GM19023 (cell line): ENCODE data around the gene SUN5.
"Not testable (repeated sequence)": the region's sequence is repeated elsewhere in the genome, so short reads cannot be mapped to it uniquely, and the experiment has no call there.

Experiments
- ATAC-seq: cut with Tn5 transposase; IDR thresholded peaks from one replicate; pipeline ENCODE4 v1.9.1; 2021; ENCODE audit warnings: mild to moderate bottlenecking, moderate library complexity; ENCODE audit not compliant: unreplicated experiment

SUN5 gene

GRCh38 chr20:32965581-32966373, 38.5 kb downstream of the SUN5 start:
- ATAC-seq: no peak

DNA sequence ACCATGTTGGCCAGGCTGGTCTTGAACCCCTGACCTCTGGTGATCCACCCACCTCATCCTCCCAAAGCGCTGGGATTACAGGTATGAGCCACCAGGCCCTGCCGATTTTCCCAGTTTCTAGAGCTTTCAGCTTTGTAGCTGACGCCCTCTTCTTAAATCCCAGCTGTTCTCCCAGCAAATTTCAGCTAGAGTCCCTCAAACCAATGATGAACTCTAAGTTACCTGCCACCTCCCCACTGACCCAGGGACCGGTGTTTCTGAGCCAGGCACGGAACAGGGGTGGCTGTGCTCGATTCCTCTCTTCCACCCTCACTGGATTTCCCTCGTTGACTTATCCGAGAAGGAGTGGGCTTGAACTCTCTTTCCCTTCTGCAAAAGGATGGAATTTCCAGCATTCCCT, 39.1 kb downstream of the SUN5 start:
- ATAC-seq: no peak

DNA sequence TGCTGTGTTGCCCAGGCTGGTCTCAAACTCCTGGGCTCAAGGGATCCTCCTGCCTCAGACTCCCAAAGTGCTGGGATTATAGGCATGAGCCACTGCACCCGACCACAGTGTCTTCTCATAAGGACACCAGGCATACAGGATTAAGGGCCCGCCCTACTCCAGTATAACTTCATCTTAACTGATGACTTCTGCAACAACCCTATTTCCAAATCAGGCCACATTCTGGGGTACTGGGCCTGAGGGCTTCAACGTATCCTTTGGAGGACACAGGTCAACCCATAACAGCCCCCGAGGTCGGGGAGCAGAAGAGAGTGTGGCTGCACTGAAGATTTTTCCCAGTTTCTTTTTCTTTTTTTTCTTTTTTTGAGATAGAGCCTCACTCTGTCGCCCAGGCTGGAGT, 39.7 kb downstream of the SUN5 start:
- no peak for ATAC-seq

GRCh38 chr20:32963176-32963575, 41.1 kb downstream of the SUN5 start:
- ATAC-seq: no peak

DNA sequence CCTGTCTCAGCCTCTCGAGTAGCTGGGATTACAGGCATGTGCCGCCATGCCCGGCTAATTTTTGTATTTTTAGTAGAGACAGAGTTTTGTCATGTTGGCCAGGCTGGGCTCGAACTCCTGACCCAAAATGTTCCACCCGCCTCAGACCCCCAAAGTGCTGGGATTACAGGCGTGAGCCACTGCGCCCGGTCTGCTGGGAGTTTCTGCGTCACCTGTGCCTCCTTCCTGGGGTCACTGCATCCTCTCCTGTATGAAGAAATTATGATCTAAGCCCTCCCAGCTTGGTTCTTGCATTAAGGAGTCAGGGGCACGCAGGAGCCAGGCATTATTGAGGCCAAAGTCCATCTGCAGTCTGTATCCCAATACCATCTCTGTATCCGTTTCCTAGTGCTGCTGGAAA, 41.6 kb downstream of the SUN5 start:
- ATAC-seq: not testable (repeated sequence)

DNA sequence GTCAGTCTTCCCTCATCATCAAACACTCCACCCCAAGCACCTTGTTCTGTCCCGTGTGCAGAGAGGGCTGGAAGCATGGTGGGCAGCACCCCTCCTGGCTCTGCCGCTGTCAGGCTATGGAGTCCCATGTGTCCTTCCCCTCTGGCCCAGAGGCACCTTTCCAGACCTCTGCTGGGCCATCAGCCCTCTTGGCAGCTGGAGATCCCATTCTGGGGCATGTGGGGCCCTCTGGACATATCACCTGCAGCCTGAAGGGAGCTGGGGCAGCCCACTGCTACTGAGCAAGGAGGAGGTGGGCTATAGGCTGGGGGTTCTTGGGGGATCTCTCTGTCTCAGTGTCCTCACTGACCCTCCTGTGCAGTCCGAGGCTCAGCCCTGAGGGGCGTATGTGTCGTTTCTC, 42.2 kb downstream of the SUN5 start:
- no peak for ATAC-seq

GRCh38 chr20:32960849-32961731, 43.1 kb downstream of the SUN5 start:
- no peak for ATAC-seq

DNA sequence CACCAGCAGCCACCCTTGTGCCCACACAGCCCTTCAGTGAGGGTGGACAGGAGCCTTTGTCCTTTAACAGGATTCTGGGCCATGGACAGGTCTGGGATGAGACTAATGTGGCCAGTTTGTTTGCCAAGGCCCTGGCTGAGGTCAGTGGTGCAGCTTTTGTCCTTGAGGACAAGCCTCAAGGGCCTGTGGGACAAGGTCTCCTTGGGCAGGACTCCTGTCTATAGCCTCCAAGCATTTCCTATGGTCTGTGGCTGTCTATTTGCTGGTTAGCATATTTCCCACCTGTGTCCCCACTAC, 44.1 kb downstream of the SUN5 start:
- ATAC-seq: no peak

GRCh38 chr20:32959351-32960221, 44.6 kb downstream of the SUN5 start:
- ATAC-seq: no peak

DNA sequence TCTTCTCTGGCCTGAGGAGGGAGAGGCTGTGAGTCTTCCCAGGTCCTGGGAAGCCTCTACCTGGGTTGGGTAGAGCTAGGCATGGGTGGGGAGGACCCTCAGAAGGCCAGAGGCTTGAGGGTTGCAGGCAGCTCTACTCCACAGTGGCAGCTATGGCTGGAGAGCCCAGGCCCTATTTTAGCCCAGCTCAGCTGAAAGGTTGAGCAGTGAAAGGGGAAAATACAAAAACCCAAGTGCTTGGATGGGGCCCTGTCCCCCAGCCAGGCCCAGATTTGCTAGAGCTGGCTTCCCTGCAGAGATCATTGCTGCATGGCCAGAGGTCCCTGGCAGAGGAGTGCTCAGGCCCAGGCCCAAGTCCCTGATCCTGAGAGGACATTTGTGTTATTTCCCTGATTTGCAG, 45.7 kb downstream of the SUN5 start:
- no peak for ATAC-seq

GRCh38 chr20:32957459-32957858, 46.8 kb downstream of the SUN5 start:
- no peak for ATAC-seq

GRCh38 chr20:32950539-32950938, 53.7 kb downstream of the SUN5 start:
- ATAC-seq: not testable (repeated sequence)

DNA sequence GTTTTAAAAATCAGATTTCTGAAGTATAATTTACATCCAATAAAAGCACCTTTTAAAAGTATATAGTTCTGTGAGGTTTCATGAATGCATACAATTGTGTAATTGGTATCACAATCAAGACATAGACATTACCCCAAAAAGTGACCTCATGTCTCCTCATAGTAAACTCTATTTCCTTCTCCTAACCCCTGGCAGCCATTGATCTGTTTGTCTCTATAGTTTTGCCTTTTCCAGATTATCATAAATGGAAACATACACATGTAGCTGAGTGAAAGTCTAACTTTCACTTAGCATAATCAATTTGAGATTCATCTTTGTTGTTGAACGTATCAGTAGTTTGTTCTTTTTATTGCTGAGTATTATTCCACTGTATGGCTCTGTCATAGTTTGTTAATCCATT, 57.6 kb downstream of the SUN5 start:
- no peak for ATAC-seq

DNA sequence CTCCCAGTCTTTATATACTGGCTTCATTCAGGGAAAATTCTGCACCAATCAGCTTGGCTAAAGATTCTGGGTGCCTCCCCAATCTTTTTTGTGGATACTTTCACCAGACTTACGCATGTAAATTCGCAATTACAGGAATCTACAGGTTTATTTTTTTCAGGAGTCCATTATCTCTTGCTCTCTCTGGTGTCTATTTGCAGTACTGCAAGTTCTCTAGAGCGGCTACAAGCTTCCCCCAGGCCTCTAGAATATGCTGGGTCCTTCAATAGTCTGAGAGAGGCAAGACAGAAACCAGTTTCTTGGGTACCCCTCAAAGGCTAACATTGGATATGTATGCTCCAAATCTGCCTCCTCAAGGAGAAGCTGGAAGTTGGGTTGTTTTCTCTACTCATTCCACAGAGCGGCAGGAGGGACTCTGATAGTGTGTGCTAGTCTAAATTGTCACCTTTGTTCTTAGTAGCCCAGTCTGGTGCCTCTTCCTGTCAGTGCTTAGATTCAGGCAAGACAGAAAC, 58.5 kb downstream of the SUN5 start:
- no peak for ATAC-seq

GRCh38 chr20:32943490-32944052, 60.7 kb downstream of the SUN5 start:
- no peak for ATAC-seq

- no peak for ATAC-seq
Measured at GRCh38 chr20:32941155-32941885, 62.9 kb downstream of the SUN5 start.

GRCh38 chr20:32934580-32934979, 69.7 kb downstream of the SUN5 start:
- no peak for ATAC-seq
